ENCODE data around the gene CIBAR2. TPM values are rescaled to one million over a fixed set of nuclear protein-coding genes. Genes with fewer than 3 reads are reported as not detected.

Gene CIBAR2
- total and polyA plus RNA-seq, 9 of the 15 experiments (the other 6 are each of a cell fraction or from before 2014, with no cell fraction given): not detected

GRCh38 chr16:85079785-85080570 lies 32.3 kb downstream of the CIBAR2 start (continued):
- TF ChIP-seq ZBTB40 (IDR thresholded peaks at IDR 0.05) (peak; percentile 92), ZBTB40 (CRISPR knock-in tag; IDR thresholded peaks at IDR 0.05) (peak; percentile 60; the same call in 1 of the 2 replicates)

Measured in K562 (cell line).